CD4-positive, alpha-beta memory T cell (primary cell): Measurements from ENCODE around the gene NKD2. TPM values are rescaled to one million over a fixed set of nuclear protein-coding genes. Genes with fewer than 3 reads are reported as not detected.
A peak's percentile ranks its signal among the peaks of the same experiment; 100 is the strongest.
"Not testable (repeated sequence)": the region's sequence is repeated elsewhere in the genome, so short reads cannot be mapped to it uniquely, and the experiment has no call there.

ENCODE experiments used
- CTCF ChIA-PET: fragments of 350-600 bp; sonication (Branson Sonifier 250); formaldehyde crosslinking; loops from one replicate; lab custom pipeline; 2021; ENCODE audit warnings: inconsistent platforms; ENCODE audit not compliant: partially characterized antibody; lab: Charles Lee
- POLR2A ChIA-PET: fragments of 350-600 bp; sonication (Branson Sonifier 250); formaldehyde crosslinking; loops from one replicate; lab custom pipeline; 2021; ENCODE audit not compliant: partially characterized antibody; lab: Charles Lee
- DNase-seq, 5 donors: peaks; one replicate each; pipeline versions ENCODE4 v3.0.0 to v3.0.0-alpha.2; 2020 to 2022; ENCODE audit warnings: mixed read lengths in 1 of 5
- H3K27ac ChIP-seq: one replicate; pipeline ENCODE4 v1.7.0; 2013; ENCODE audit warnings: low read depth, low read length
- H3K27me3 ChIP-seq: 2 replicates; pipeline ENCODE4 v1.7.0; 2013; ENCODE audit warnings: mild to moderate bottlenecking, low read length, moderate library complexity; ENCODE audit not compliant: insufficient read depth
- H3K36me3 ChIP-seq: 2 replicates; pipeline ENCODE4 v1.7.0; 2013; ENCODE audit warnings: mild to moderate bottlenecking, low read length, moderate library complexity; ENCODE audit not compliant: insufficient read depth
- H3K4me1 ChIP-seq: 2 replicates; pipeline ENCODE4 v1.7.0; 2013; ENCODE audit warnings: mild to moderate bottlenecking, low read length, moderate library complexity; ENCODE audit not compliant: insufficient read depth
- H3K4me3 ChIP-seq, 2 donors: one replicate each; pipeline ENCODE4 v1.7.0; 2013; ENCODE audit warnings: low read length in 2 of 2, mild to moderate bottlenecking in 1 of 2
- H3K9me3 ChIP-seq, 2 donors: one replicate each; pipeline ENCODE4 v1.7.0; 2013; ENCODE audit warnings: low read length in 2 of 2, control low read depth in 1 of 2; ENCODE audit not compliant: control insufficient read depth in 1 of 2
- H3K27ac Mint-ChIP-seq, 7 donors: one replicate each; pipeline ENCODE4 v1.8.0; 2020 to 2021; ENCODE audit warnings: mixed read lengths in 7 of 7, mild to moderate bottlenecking in 6 of 7, inconsistent platforms in 3 of 7, moderate library complexity in 3 of 7
- H3K27me3 Mint-ChIP-seq, 2 donors: one replicate each; pipeline ENCODE4 v1.8.0; 2020 to 2021; ENCODE audit warnings: mixed read lengths in 2 of 2
- H3K36me3 Mint-ChIP-seq, 2 donors: one replicate each; pipeline ENCODE4 v1.8.0; 2020 to 2021; ENCODE audit warnings: mixed read lengths in 2 of 2, inconsistent platforms in 1 of 2, mild to moderate bottlenecking in 1 of 2
- H3K4me1 Mint-ChIP-seq, 4 donors: one replicate each; pipeline ENCODE4 v1.8.0; 2020 to 2021; ENCODE audit warnings: mixed read lengths in 4 of 4, mild to moderate bottlenecking in 1 of 4
- H3K4me3 Mint-ChIP-seq, 8 donors: one replicate each; pipeline ENCODE4 v1.8.0; 2020 to 2021; ENCODE audit warnings: mixed read lengths in 8 of 8, mild to moderate bottlenecking in 7 of 8, moderate library complexity in 6 of 8, inconsistent platforms in 3 of 8
- H3K9me3 Mint-ChIP-seq, 8 donors: one replicate each; pipeline ENCODE4 v1.8.0; 2020 to 2021; ENCODE audit warnings: mixed read lengths in 8 of 8, mild to moderate bottlenecking in 5 of 8, inconsistent platforms in 3 of 8, moderate library complexity in 1 of 8
- intact Hi-C: fragments of 100-400 bp; cut with micrococcal nuclease; formaldehyde crosslinking; loops from one replicate; pipeline ENCODE4 v1.15.1; 2023
- polyA plus RNA-seq, 2 donors: library from polyadenylated mRNA; unstranded; fragments of 300-500 nt; fragmentation: Illumina TruSeq; gene quantifications; one replicate each; pipeline ENCODE4 v1.2.3, GENCODE V29; 2021
- total RNA-seq, 2 experiments: library from RNA; stranded (reverse); gene quantifications; one replicate each; pipeline ENCODE4 v1.2.3, GENCODE V29; 2021

The NKD2 gene
- total and polyA plus RNA-seq, 4 experiments from 2014 or later: not detected

GRCh38 chr5:997001-997474, 11.6 kb upstream of the NKD2 start:
- intact Hi-C loops: no loop called here
- no peak overlapping the region for H3K27ac ChIP-seq
- DNase-seq: no peak
- no peaks in the 10 kb centered on the region for H3K36me3 Mint-ChIP-seq
- H3K36me3 ChIP-seq: no peaks in the 10 kb centered on the region
- H3K27me3 ChIP-seq: no peaks in the 10 kb centered on the region
- peaks cover 2 to 12% of the 10 kb centered on the region in 2 donors for H3K27me3 Mint-ChIP-seq
- H3K4me1 Mint-ChIP-seq: peaks cover 8 to 11% (median 9%) of the 10 kb centered on the region in 4 donors
- ChIA-PET CTCF (no interaction called here), POLR2A (interaction anchor here (0.6 kb wide), 1 partner anchor 548 kb away, joined by 4 read pairs; no protein-coding TSS in a partner anchor)
- H3K9me3 ChIP-seq: no peaks in the 10 kb centered on the region
- H3K4me3 Mint-ChIP-seq: no peak overlapping the region
- peak overlapping the region in 4 of 7 donors; percentile 23 to 73 (median 52) for H3K27ac Mint-ChIP-seq
- H3K9me3 Mint-ChIP-seq: no peaks in the 10 kb centered on the region
- no peak overlapping the region for H3K4me3 ChIP-seq
- peaks cover 8% of the 10 kb centered on the region for H3K4me1 ChIP-seq

- H3K27ac ChIP-seq: no peak overlapping the region
- no peaks in the 10 kb centered on the region for H3K27me3 ChIP-seq
- no peak for DNase-seq
- peaks cover 8 to 15% (median 10%) of the 10 kb centered on the region in 4 donors for H3K4me1 Mint-ChIP-seq
- CTCF ChIA-PET: no interaction called here
- H3K4me3 ChIP-seq: no peak overlapping the region
- peaks cover 8% of the 10 kb centered on the region for H3K4me1 ChIP-seq
- no peaks in the 10 kb centered on the region for H3K36me3 ChIP-seq
- no peaks in the 10 kb centered on the region for H3K9me3 Mint-ChIP-seq
- H3K27me3 Mint-ChIP-seq: peaks cover 0 to 7% of the 10 kb centered on the region in 2 donors
- H3K9me3 ChIP-seq: no peaks in the 10 kb centered on the region
- intact Hi-C loops: no loop called here
- POLR2A ChIA-PET: no interaction called here
- H3K4me3 Mint-ChIP-seq: no peak overlapping the region
- no peak overlapping the region for H3K27ac Mint-ChIP-seq
- H3K36me3 Mint-ChIP-seq: no peaks in the 10 kb centered on the region
Observed at GRCh38 chr5:997711-998110, 10.9 kb upstream of the NKD2 start.

GRCh38 chr5:998246-999031, 10.2 kb upstream of the NKD2 start:
- H3K4me1 ChIP-seq: peaks cover 12% of the 10 kb centered on the region
- H3K9me3 ChIP-seq: no peaks in the 10 kb centered on the region
- intact Hi-C loops: no loop called here
- no peak overlapping the region for H3K27ac ChIP-seq
- Mint-ChIP-seq H3K36me3 (no peaks in the 10 kb centered on the region), H3K4me1 (peaks cover 12 to 21% (median 16%) of the 10 kb centered on the region in 4 donors), H3K4me3 (no peak overlapping the region), H3K27me3 (peaks cover 2 to 11% of the 10 kb centered on the region in 2 donors), H3K27ac (no peak overlapping the region), H3K9me3 (no peaks in the 10 kb centered on the region)
- H3K36me3 ChIP-seq: no peaks in the 10 kb centered on the region
- H3K27me3 ChIP-seq: no peaks in the 10 kb centered on the region
- POLR2A ChIA-PET: no interaction called here
- CTCF ChIA-PET: no interaction called here
- no peak for DNase-seq
- no peak overlapping the region for H3K4me3 ChIP-seq

GRCh38 chr5:999032-999501, 9.5 kb upstream of the NKD2 start:
- Mint-ChIP-seq H3K9me3 (no peaks in the 10 kb centered on the region), H3K27me3 (peaks cover 2 to 13% of the 10 kb centered on the region in 2 donors), H3K27ac (no peak overlapping the region), H3K4me3 (no peak overlapping the region), H3K4me1 (peaks cover 16 to 26% (median 20%) of the 10 kb centered on the region in 4 donors), H3K36me3 (no peaks in the 10 kb centered on the region)
- CTCF ChIA-PET: no interaction called here
- Histone ChIP-seq H3K27me3 (no peaks in the 10 kb centered on the region), H3K9me3 (no peaks in the 10 kb centered on the region), H3K4me1 (peaks cover 18% of the 10 kb centered on the region), H3K27ac (no peak overlapping the region), H3K4me3 (no peak overlapping the region), H3K36me3 (no peaks in the 10 kb centered on the region)
- DNase-seq: no peak
- POLR2A ChIA-PET: no interaction called here
- intact Hi-C loops: no loop called here

- Histone ChIP-seq H3K27me3 (no peaks in the 10 kb centered on the region), H3K4me3 (no peak overlapping the region), H3K9me3 (no peaks in the 10 kb centered on the region), H3K36me3 (no peaks in the 10 kb centered on the region), H3K27ac (no peak overlapping the region), H3K4me1 (peaks cover 19% of the 10 kb centered on the region)
- Mint-ChIP-seq H3K27me3 (peaks cover 2 to 13% of the 10 kb centered on the region in 2 donors), H3K9me3 (no peaks in the 10 kb centered on the region), H3K27ac (no peak overlapping the region), H3K36me3 (no peaks in the 10 kb centered on the region), H3K4me1 (peaks cover 16 to 30% (median 24%) of the 10 kb centered on the region in 4 donors), H3K4me3 (no peak overlapping the region)
- no peak for DNase-seq
- ChIA-PET CTCF (no interaction called here), POLR2A (no interaction called here)
- intact Hi-C loops: loop anchor here (10.0 kb wide), 2 partner anchors 325 to 645 kb away; no protein-coding TSS in a partner anchor
Observed at GRCh38 chr5:999724-1000123, 8.9 kb upstream of the NKD2 start.

- no peak overlapping the region for H3K27ac ChIP-seq
- no peak overlapping the region for H3K4me3 ChIP-seq
- H3K9me3 ChIP-seq: no peaks in the 10 kb centered on the region
- H3K27me3 Mint-ChIP-seq: peaks cover 2 to 13% of the 10 kb centered on the region in 2 donors
- CTCF ChIA-PET: no interaction called here
- intact Hi-C loops: loop anchor here (10.0 kb wide), 2 partner anchors 326 to 644 kb away; no protein-coding TSS in a partner anchor
- H3K4me1 Mint-ChIP-seq: peaks cover 16 to 30% (median 24%) of the 10 kb centered on the region in 4 donors
- H3K27me3 ChIP-seq: no peaks in the 10 kb centered on the region
- POLR2A ChIA-PET: no interaction called here
- no peak for DNase-seq
- H3K27ac Mint-ChIP-seq: no peak overlapping the region
- H3K4me1 ChIP-seq: peaks cover 24% of the 10 kb centered on the region
- H3K36me3 Mint-ChIP-seq: no peaks in the 10 kb centered on the region
- H3K9me3 Mint-ChIP-seq: no peaks in the 10 kb centered on the region
- H3K4me3 Mint-ChIP-seq: no peak overlapping the region
- H3K36me3 ChIP-seq: no peaks in the 10 kb centered on the region
Observed at GRCh38 chr5:1000329-1000728, 8.3 kb upstream of the NKD2 start.

- H3K4me3 Mint-ChIP-seq, H3K9me3 ChIP-seq, H3K36me3 Mint-ChIP-seq, DNase-seq, H3K36me3 ChIP-seq, H3K27me3 ChIP-seq, H3K9me3 Mint-ChIP-seq, POLR2A ChIA-PET, H3K27ac ChIP-seq, CTCF ChIA-PET, H3K4me3 ChIP-seq, H3K27ac Mint-ChIP-seq: not testable (repeated sequence)
- intact Hi-C loops: loop anchor here (10.0 kb wide), 2 partner anchors 326 to 644 kb away; no protein-coding TSS in a partner anchor
- Mint-ChIP-seq H3K27me3 (peaks cover 2 to 15% of the 10 kb centered on the region in 2 donors), H3K4me1 (peaks cover 17 to 34% (median 25%) of the 10 kb centered on the region in 4 donors)
- H3K4me1 ChIP-seq: peaks cover 29% of the 10 kb centered on the region
Observed at GRCh38 chr5:1000831-1001230, 7.8 kb upstream of the NKD2 start.
